ENCODE measurements around the gene POPDC2.

GRCh38 chr3:119619094-119619493, 41.3 kb downstream of the POPDC2 start:
- TF ChIP-seq CTCF (IDR thresholded peaks at IDR 0.05) (no peak), EP300 (IDR thresholded peaks at IDR 0.05; ENCODE audit: borderline replicate concordance in 1 of 2, low read depth in 1 of 2, low read length in 1 of 2) (no peak), JUND (IDR thresholded peaks at IDR 0.05) (no peak), SIN3A (IDR thresholded peaks at IDR 0.05; ENCODE audit: borderline replicate concordance, low read depth, low read length) (no peak), MAX (IDR thresholded peaks at IDR 0.05; ENCODE audit: low read depth) (no peak), RAD21 (IDR thresholded peaks at IDR 0.05; ENCODE audit: low read length) (no peak), NFIC (IDR thresholded peaks at IDR 0.05; ENCODE audit: borderline replicate concordance) (no peak), RXRA (IDR thresholded peaks at IDR 0.05; ENCODE audit: borderline replicate concordance, low read depth) (no peak), PBX3 (IDR thresholded peaks at IDR 0.05) (no peak), EZH2phosphoT487 (IDR thresholded peaks at IDR 0.05; ENCODE audit: borderline replicate concordance, low read depth) (no peak)
